Measurements from ENCODE around the gene PLCD3.

The PLCD3 gene

GRCh38 chr17:45171338-45172231 lies 39.3 kb upstream of the PLCD3 start:
- intact Hi-C loops (cut with DNase I; ENCODE audit: low total_unique reads), result no loop called here
- Histone ChIP-seq H3K27me3 (no peaks in the 10 kb centered on the region), H3K36me3 (no peaks in the 10 kb centered on the region), H3K9me3 (no peaks in the 10 kb centered on the region), H3K4me1 (peaks cover 0 to 45% (median 33%) of the 10 kb centered on the region in 4 donors), H3K4me3 (peak overlapping the region; percentile 43 to 52), H3K27ac (peak overlapping the region; percentile 88 to 96)
- peak; percentile 58 to 74 for DNase-seq
- TF ChIP-seq CTCF (IDR thresholded peaks at IDR 0.05), result no peak

- peak overlapping the region; percentile 88 to 96 for H3K27ac ChIP-seq
- H3K4me1 ChIP-seq, result peaks cover 0 to 40% (median 32%) of the 10 kb centered on the region in 4 donors
- H3K27me3 ChIP-seq, result no peaks in the 10 kb centered on the region
- peak overlapping the region; percentile 43 to 52 for H3K4me3 ChIP-seq
- no peaks in the 10 kb centered on the region for H3K9me3 ChIP-seq
- DNase-seq, result peak; percentile 90 to 91
- no peaks in the 10 kb centered on the region for H3K36me3 ChIP-seq
- intact Hi-C loops (cut with DNase I; ENCODE audit: low total_unique reads), result no loop called here
- no peak for TF ChIP-seq CTCF (IDR thresholded peaks at IDR 0.05)
These were observed 38.6 kb upstream of the PLCD3 start for GRCh38 chr17:45170931-45171337.

GRCh38 chr17:45170280-45170930 lies 38.1 kb upstream of the PLCD3 start:
- intact Hi-C loops (cut with DNase I; ENCODE audit: low total_unique reads), result no loop called here
- Histone ChIP-seq H3K4me3 (peak overlapping the region in 1 of 2 donors; percentile 52), H3K36me3 (no peaks in the 10 kb centered on the region), H3K27me3 (no peaks in the 10 kb centered on the region), H3K27ac (peak overlapping the region; percentile 88 to 96), H3K4me1 (peaks cover 0 to 40% (median 31%) of the 10 kb centered on the region in 4 donors), H3K9me3 (no peaks in the 10 kb centered on the region)
- no peak for DNase-seq
- no peak for TF ChIP-seq CTCF (IDR thresholded peaks at IDR 0.05)

GRCh38 chr17:45168991-45169752 lies 36.9 kb upstream of the PLCD3 start:
- no peak for DNase-seq
- Histone ChIP-seq H3K36me3 (no peaks in the 10 kb centered on the region), H3K4me1 (peaks cover 0 to 40% (median 31%) of the 10 kb centered on the region in 4 donors), H3K4me3 (no peak overlapping the region), H3K27me3 (no peaks in the 10 kb centered on the region), H3K9me3 (no peaks in the 10 kb centered on the region), H3K27ac (no peak overlapping the region)
- intact Hi-C loops (cut with DNase I; ENCODE audit: low total_unique reads), result no loop called here
- no peak for TF ChIP-seq CTCF (IDR thresholded peaks at IDR 0.05)

- Histone ChIP-seq H3K9me3 (no peaks in the 10 kb centered on the region), H3K4me1 (peaks cover 0 to 12% (median 10%) of the 10 kb centered on the region in 4 donors), H3K4me3 (no peak overlapping the region), H3K27ac (no peak overlapping the region), H3K36me3 (no peaks in the 10 kb centered on the region), H3K27me3 (no peaks in the 10 kb centered on the region)
- DNase-seq, result no peak
- TF ChIP-seq CTCF (IDR thresholded peaks at IDR 0.05), result no peak
- intact Hi-C loops (cut with DNase I; ENCODE audit: low total_unique reads), result no loop called here
These were observed 32.5 kb upstream of the PLCD3 start for GRCh38 chr17:45164734-45165269.
